Esophagus muscularis mucosa (tissue), 4 donors: ENCODE results near the gene KIF16B. TPM values are rescaled to one million over a fixed set of nuclear protein-coding genes. Genes with fewer than 3 reads are reported as not detected.
A peak's percentile ranks its signal among the peaks of the same experiment; 100 is the strongest.

Experiments
- DNase-seq: peaks from one replicate; pipeline ENCODE4 v3.0.0-alpha.2; 2017; ENCODE audit errors: extremely low spot score
- H3K27ac ChIP-seq, 4 donors: fragments of 200-600 bp; sonication (generic); replicated peaks in 1 of 4; 1 replicate in 3 of 4; 2 replicates in 1 of 4; pipeline ENCODE4 v1.5.1; 2016 to 2019; ENCODE audit warnings: mild to moderate bottlenecking in 1 of 4
- H3K27me3 ChIP-seq, 4 donors: fragments of 200-600 bp; sonication (generic); one replicate each; pipeline versions ENCODE4 v1.5.1 to v1.6.0; 2016 to 2019
- H3K36me3 ChIP-seq, 4 donors: fragments of 200-600 bp; sonication (generic); one replicate each; pipeline ENCODE4 v1.5.1; 2016 to 2019
- H3K4me1 ChIP-seq, 4 donors: fragments of 200-600 bp; sonication (generic); one replicate each; pipeline ENCODE4 v1.5.1; 2016 to 2019
- H3K4me3 ChIP-seq, 4 donors: fragments of 200-600 bp; sonication (generic); 1 replicate in 2 of 4; 2 replicates in 2 of 4; pipeline ENCODE4 v1.5.1; 2016 to 2019; ENCODE audit warnings: mild to moderate bottlenecking in 4 of 4, moderate library complexity in 1 of 4
- H3K9me3 ChIP-seq, 4 donors: fragments of 200-600 bp; sonication (generic); 1 replicate in 3 of 4; 2 replicates in 1 of 4; pipeline ENCODE4 v1.5.1; 2016 to 2019
- EP300 ChIP-seq: sonication (generic); formaldehyde crosslinking; IDR thresholded peaks from one replicate; pipeline ENCODE4 v1.6.1; 2017; ENCODE audit warnings: antibody characterized with exemption
- POLR2A ChIP-seq: fragments of 450-650 bp; IDR thresholded peaks from one replicate; pipeline ENCODE4 v1.6.1; 2017; ENCODE audit warnings: antibody characterized with exemption, moderate library complexity, mild to moderate bottlenecking, low read depth
- POLR2AphosphoS5 ChIP-seq, 2 donors: sonication (generic); formaldehyde crosslinking; IDR thresholded peaks; one replicate each; pipeline ENCODE4 v1.6.1; 2017; ENCODE audit warnings: antibody characterized with exemption in 2 of 2
- WGBS: methylation state at CpG from one replicate; pipeline ENCODE4 v1.1.5; 2018; 5-methylcytosine and 5-hydroxymethylcytosine counted together
- intact Hi-C: fragments of 100-400 bp; cut with DNase I; formaldehyde crosslinking; loops from one replicate; pipeline ENCODE4 v1.15.1; 2023
- total RNA-seq, 4 donors: library from RNA; depleted of rRNA; stranded (reverse); fragments of >200 nt; gene quantifications; one replicate each; pipeline versions ENCODE4 v1.1.0 to v1.2.1, GENCODE V29; 2016
- TF ChIP-seq, protein P1 (sequence below), 3 experiments: fragments of 200-600 bp in 2 of 3; fragments of 450-650 bp in 1 of 3; sonication (generic) in 2 of 3; IDR thresholded peaks; one replicate each; pipeline ENCODE4 v1.5.1; 2017 to 2019; ENCODE audit warnings: antibody characterized with exemption in 3 of 3, mild to moderate bottlenecking in 2 of 3, moderate library complexity in 1 of 3

Gene KIF16B
- total RNA-seq, 4 donors from 2014 or later = 15.4 to 21.1 (median 19.3) TPM

DNA sequence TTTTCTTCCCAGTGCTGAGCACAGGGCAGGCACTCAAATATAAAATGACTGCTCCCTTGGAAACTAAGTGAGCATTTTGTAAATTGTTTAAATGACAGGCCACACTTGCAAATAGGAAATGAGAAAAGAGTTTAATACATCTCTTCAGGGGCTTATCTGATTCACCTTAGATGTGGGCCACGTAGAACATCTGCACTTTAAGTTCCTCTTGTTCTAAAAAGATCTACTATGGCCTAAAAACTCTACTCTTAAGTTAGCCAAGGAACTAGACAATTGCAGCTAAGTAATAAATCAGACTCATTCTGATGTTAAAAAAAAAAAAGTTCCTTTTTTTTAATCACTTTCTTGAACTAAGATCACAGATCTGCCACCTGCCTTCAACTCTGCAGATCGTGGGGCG is 126.3 kb downstream of the KIF16B start:
- no peak overlapping the region for H3K4me3 ChIP-seq
- no peak for TF ChIP-seq EP300
- TF ChIP-seq POLR2AphosphoS5 (IDR thresholded peaks at IDR 0.05) = no peak
- TF ChIP-seq POLR2A = no peak
- TF ChIP-seq, protein P1, sequence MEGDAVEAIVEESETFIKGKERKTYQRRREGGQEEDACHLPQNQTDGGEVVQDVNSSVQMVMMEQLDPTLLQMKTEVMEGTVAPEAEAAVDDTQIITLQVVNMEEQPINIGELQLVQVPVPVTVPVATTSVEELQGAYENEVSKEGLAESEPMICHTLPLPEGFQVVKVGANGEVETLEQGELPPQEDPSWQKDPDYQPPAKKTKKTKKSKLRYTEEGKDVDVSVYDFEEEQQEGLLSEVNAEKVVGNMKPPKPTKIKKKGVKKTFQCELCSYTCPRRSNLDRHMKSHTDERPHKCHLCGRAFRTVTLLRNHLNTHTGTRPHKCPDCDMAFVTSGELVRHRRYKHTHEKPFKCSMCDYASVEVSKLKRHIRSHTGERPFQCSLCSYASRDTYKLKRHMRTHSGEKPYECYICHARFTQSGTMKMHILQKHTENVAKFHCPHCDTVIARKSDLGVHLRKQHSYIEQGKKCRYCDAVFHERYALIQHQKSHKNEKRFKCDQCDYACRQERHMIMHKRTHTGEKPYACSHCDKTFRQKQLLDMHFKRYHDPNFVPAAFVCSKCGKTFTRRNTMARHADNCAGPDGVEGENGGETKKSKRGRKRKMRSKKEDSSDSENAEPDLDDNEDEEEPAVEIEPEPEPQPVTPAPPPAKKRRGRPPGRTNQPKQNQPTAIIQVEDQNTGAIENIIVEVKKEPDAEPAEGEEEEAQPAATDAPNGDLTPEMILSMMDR (IDR thresholded peaks at IDR 0.05) = no peak
- H3K4me1 ChIP-seq = peaks cover 0 to 22% (median 17%) of the 10 kb centered on the region in 4 donors
- intact Hi-C loops = no loop called here
- 84% methylated on average over 3 of the region's 3 CpGs for WGBS
- H3K36me3 ChIP-seq = peaks cover 0 to 6% (median 2%) of the 10 kb centered on the region in 4 donors
- DNase-seq = no peak
- H3K9me3 ChIP-seq = no peaks in the 10 kb centered on the region
- no peak overlapping the region for H3K27ac ChIP-seq
- H3K27me3 ChIP-seq = no peaks in the 10 kb centered on the region

DNA sequence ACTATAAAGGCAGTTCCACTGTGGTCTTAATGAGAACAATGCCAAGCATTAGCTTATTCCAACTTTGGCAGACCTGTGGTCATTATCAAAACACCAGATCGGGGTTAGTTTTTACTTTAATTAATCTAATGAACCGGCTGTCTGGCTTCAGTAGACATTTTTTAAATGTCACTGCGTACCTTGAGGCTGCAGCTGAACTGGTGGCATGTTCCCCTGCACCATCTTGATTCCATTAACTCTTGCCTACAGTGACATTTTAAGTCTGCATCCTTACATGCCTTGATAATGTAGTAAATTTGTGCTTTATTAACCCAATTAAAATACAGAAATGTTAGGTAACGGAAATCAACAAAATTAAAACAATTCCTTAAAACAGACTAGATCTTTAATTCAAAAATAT is 127.0 kb downstream of the KIF16B start:
- TF ChIP-seq POLR2A (no peak), POLR2AphosphoS5 (IDR thresholded peaks at IDR 0.05) (no peak), EP300 (no peak)
- TF ChIP-seq, protein P1 (IDR thresholded peaks at IDR 0.05) = no peak
- Histone ChIP-seq H3K4me3 (no peak overlapping the region), H3K36me3 (peaks cover 0 to 6% (median 2%) of the 10 kb centered on the region in 4 donors), H3K27ac (no peak overlapping the region), H3K27me3 (no peaks in the 10 kb centered on the region), H3K9me3 (no peaks in the 10 kb centered on the region), H3K4me1 (peaks cover 0 to 22% (median 17%) of the 10 kb centered on the region in 4 donors)
- intact Hi-C loops = no loop called here
- 60% methylated on average over 4 of the region's 4 CpGs for WGBS
- peak; percentile 39 for DNase-seq

DNA sequence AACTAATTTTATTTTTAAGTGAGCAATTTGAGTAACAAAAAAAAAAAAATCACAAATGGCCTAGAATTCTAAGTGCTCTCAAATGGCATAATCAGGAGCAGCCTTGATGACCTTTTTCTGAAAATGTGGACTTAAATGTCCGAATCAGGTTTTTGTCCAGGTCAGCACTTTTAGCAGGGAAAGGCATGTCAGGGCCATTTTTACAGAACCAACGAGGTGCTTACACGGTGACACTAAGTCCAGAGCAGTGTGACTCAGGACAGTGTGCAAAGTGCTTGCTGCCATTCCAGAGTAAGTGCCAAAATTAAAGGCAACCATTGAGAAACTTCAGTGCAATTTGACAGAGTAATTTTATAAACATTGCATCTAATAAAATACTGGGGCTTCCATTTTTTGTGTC is 127.8 kb downstream of the KIF16B start:
- 100% methylated on average over 3 of the region's 3 CpGs for WGBS

DNA sequence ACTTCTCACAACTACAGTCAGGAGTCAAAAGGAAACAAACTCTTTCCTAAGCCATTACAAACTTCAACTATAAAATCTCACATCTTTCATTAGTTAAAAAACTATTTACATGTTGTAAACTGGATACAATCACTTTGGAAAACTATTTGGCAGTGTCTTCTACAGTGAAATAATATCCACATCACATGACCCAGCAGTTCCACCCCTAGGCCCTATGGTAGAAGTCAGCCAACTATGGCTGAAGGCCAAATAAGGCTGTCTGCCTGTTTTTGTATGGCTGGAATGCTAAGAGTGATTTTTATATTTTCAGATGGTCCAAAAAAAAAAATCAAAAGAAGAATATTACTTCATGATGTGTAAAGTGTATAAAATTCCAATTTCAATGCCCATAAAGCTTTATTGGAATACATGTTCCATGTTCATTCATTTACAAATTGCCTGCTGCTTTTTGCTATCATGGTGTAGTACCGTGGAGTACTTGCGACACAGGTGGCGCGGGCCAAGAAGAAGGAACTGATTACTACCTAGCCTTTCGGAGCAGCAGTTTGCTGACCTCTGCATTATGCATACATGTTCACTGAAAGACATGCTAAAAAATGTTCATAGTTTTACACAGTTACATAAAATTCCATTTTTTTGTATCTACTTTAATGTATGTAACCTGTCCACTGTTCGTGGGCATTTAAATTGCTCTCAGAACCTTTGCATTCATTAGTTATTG is 129.0 kb downstream of the KIF16B start:
- peaks cover 0 to 22% (median 17%) of the 10 kb centered on the region in 4 donors for H3K4me1 ChIP-seq
- WGBS = 92% methylated on average over 6 of the region's 6 CpGs
- TF ChIP-seq POLR2A = no peak
- no peak for TF ChIP-seq EP300
- TF ChIP-seq POLR2AphosphoS5 (IDR thresholded peaks at IDR 0.05) = no peak
- TF ChIP-seq, protein P1 (IDR thresholded peaks at IDR 0.05) = no peak
- H3K27me3 ChIP-seq = no peaks in the 10 kb centered on the region
- H3K36me3 ChIP-seq = no peaks in the 10 kb centered on the region
- intact Hi-C loops = no loop called here
- peak; percentile 24 for DNase-seq
- H3K27ac ChIP-seq = no peak overlapping the region
- no peak overlapping the region for H3K4me3 ChIP-seq
- no peaks in the 10 kb centered on the region for H3K9me3 ChIP-seq

More for the DNA sequence above, 127.8 kb downstream of the KIF16B start:
- Histone ChIP-seq H3K27ac (no peak overlapping the region), H3K36me3 (peaks cover 0 to 5% (median 1%) of the 10 kb centered on the region in 4 donors), H3K4me1 (peaks cover 0 to 22% (median 17%) of the 10 kb centered on the region in 4 donors), H3K9me3 (no peaks in the 10 kb centered on the region), H3K27me3 (no peaks in the 10 kb centered on the region), H3K4me3 (no peak overlapping the region)
- TF ChIP-seq POLR2A (no peak), EP300 (no peak), POLR2AphosphoS5 (IDR thresholded peaks at IDR 0.05) (no peak)
- TF ChIP-seq, protein P1 (IDR thresholded peaks at IDR 0.05) = no peak
- peak; percentile 7 for DNase-seq
- intact Hi-C loops = no loop called here
